ACHN (cell line): ENCODE results near the gene IL27RA.
"Not testable (repeated sequence)": the region's sequence is repeated elsewhere in the genome, so short reads cannot be mapped to it uniquely, and the experiment has no call there.

Experiments
- DNase-seq: peaks from one replicate; pipeline ENCODE4 v3.0.0-alpha.2; 2015
- in situ Hi-C: cut with HindIII; loops from 2 replicates; pipeline ENCODE4 v1.10.0; 2017; ENCODE audit warnings: low sequenced_read_pairs, low pct_ligation_motif_present, low pct_unique_long_range_greater_than_20kb

Gene IL27RA

DNA sequence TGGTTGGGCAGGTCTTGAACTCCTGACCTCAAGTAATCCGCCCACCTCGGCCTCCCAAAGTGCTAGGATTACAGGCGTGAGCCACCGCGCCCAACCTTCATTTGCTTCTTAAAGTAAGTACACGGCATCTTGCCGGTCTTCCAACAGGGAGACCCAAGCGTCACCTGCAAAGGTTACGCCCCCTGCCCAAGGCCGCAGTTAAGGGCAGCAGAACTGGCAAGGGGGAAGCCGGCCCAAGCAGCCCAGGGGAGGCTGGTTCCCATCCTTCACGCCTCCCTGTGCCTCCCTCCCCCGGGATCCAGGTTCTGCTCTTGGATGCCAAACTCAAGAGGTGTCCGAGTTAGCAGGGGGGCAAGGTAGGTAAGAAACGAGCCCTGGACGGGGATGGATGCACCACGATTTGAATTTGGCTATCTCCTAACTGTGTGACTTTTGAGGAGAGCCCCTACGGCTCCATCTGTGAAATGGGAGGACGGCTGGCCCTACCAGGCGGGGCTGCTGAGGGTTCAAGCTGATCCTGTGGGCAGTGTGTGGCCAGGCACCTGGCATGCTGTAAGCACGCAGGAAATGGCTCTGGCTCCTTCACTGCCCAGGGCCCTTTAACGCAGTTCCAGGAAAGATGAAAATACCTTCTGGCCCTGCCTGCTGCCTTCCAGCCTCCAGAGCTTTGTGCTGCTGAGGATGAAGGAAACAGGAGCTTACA is 34.5 kb upstream of the IL27RA start:
- in situ Hi-C loops, result no loop called here
- DNase-seq, result no peak

DNA sequence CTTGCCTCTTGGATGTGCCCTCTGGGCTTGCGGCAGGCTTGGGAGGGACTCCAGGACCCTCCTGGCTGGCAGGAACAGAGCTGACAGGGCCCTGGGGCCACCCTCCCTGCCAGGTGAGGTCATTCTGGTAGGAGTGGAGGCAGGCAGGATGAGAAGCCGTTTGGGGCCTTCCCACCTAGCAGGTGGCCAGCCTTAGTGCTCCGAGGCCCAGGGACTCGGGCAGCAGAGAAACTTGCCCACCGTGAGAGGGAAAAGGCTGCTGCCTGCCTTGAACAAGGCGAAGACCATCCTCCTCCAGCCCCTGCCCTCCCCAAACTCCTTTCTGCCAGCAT is 34.0 kb upstream of the IL27RA start:
- DNase-seq, result no peak
- in situ Hi-C loops, result no loop called here

GRCh38 chr19:13998426-13998825 is 33.1 kb upstream of the IL27RA start:
- in situ Hi-C loops, result no loop called here
- no peak for DNase-seq

- in situ Hi-C loops, result no loop called here
- no peak for DNase-seq
Measured at GRCh38 chr19:13999085-13999484, 32.5 kb upstream of the IL27RA start.

DNA sequence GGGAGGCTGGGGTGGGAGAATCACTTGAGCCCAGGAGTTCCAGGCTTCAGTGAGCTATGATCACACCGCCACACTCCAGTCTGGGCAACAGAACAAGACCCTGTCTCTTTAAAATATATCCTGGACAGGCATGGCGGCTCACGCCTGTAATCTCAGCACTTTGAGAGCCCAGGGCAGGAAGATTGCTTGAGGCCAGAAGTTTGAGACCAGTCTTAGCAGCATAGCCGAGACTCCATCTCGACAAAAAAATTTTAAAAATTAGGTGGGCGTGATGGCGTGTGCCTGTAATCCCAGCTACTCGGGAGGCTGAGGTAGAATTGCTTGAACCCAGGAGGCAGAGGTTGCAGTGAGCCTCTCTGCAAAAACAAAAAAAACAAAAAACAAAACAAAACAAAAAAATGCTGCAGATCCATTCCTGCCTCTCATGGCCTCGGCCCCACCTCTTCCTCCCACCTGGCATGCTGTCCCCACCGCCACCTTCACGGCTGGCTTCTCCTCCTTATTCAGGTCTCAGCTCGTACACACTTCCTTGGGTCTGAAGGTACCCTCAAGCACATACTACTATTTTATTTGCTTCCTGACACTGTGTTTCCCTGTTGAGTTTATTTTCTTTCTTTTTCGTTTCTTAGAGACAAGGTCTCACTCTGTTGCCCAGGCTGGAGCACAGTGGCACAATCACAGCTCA is 30.7 kb upstream of the IL27RA start:
- DNase-seq, result no peak
- in situ Hi-C loops, result no loop called here

GRCh38 chr19:14002571-14003250 is 28.9 kb upstream of the IL27RA start:
- in situ Hi-C loops, result no loop called here
- DNase-seq, result no peak

DNA sequence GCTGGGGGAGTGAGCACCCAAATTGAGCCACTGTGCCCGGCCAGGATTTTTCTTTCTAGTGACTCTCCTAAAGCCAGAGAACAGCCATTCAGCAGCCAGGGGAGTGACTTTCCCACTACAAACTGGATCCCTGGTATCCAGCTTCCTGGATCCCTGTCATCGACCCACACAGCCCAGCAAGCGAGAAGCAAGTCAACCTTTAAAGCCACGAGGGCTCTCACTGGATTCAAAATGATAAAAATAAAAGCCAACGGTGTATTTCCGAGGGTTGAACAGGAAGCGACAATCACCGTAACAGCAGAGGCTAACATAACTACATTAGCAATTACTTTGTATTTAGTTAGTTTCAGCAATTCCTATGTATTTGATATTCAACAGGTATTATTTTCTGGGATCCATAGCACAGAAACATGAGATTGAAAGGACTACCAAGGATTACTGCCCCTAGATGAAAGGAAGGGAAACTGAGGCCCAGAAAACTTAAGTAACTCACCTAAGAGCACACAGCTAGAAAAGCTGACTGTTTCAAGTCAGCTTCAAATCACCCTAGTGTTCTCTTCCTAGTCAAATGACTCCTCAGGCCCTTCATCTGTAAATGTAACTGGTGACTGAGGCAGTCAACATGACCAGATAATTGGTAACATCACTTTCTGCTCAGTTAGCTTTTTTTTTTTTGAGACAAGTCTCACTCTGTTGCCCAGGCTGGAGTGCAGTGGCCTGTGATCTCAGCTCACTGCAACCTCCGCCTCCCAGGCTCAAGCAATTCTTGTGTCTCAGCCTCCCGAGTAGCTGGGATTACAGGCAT is 28.1 kb upstream of the IL27RA start:
- in situ Hi-C loops, result no loop called here

GRCh38 chr19:14004619-14005348 is 26.8 kb upstream of the IL27RA start:
- in situ Hi-C loops, result no loop called here
- DNase-seq, result no peak

More for the DNA sequence above, 28.1 kb upstream of the IL27RA start:
- no peak for DNase-seq

- in situ Hi-C loops, result no loop called here
- peak; percentile 79 for DNase-seq
Measured at GRCh38 chr19:14005349-14006084, 26.0 kb upstream of the IL27RA start.

DNA sequence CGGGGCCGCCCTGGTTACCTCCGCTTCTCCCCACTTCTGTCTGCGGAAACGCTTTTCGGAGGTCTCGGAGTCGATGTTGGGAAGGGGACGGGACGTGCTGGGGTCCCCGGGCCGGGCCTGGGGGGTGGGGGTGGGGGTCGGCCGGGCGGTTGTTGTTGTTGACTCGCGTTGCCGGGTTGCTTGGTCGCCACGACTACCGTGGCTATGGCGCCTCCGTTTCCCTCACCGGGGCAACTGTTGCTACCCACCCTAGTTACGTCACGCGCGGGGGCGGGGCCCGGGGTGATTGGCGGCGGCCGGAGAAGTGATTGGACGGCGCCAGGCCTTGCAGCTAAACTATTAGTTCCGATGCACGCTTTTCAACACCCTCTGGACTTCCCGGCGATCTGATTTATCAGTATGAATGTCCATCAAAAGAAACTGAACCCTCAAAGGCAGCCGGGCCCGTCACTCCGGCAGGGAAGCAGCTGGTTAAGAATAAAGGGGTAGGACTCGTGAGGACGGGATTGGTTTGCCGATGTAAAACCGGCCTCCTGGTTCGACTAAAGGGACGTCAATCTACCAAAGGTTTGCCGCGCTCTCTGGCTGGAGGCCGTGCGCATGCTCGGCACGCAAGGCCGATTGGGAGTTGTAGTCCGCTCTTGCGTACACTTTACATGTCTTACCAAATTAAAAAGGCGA is 25.3 kb upstream of the IL27RA start, which contains the start of gene RFX1:
RFX1 (minus strand) TSS at position 236 of the 681 bp plus-strand sequence. CDS start 12,477 bp downstream, outside the sequence.
- DNase-seq, result peak; percentile 98
- in situ Hi-C loops, result no loop called here

GRCh38 chr19:14006766-14007562 is 24.6 kb upstream of the IL27RA start:
- no peak for DNase-seq
- in situ Hi-C loops, result no loop called here

- in situ Hi-C loops, result no loop called here
- DNase-seq, result no peak
Measured at GRCh38 chr19:14012378-14012915, 19.1 kb upstream of the IL27RA start.

DNA sequence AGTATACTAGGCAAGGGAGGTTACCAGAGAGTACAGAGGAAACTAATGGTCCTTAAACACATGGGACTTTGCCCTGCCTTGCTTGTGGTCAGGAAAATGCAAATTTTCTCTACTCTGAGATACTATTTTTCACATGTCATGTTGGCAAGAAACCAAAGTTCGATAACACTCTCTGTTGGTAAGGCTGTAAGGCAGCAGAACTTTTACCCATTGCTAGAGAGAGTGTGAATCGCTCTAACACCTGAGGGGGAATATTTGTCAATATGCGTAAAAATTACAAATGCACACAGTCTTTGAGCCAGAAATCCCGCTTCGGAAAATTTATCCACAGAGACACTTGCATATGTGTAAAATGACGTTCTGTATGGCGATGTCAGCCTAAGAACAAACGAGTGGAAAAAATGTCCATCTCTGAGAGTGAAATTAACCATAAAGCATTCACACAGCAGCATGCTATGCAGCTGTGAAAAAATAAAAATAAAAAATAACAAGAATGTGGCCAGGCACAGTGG is 16.0 kb upstream of the IL27RA start:
- in situ Hi-C loops, result no loop called here
- DNase-seq, result no peak

GRCh38 chr19:14019100-14019499 is 12.5 kb upstream of the IL27RA start:
- DNase-seq, result no peak
- in situ Hi-C loops, result no loop called here

GRCh38 chr19:14019739-14020138 is 11.8 kb upstream of the IL27RA start:
- DNase-seq, in situ Hi-C loops: not testable (repeated sequence)

GRCh38 chr19:14021474-14021873 is 10.1 kb upstream of the IL27RA start:
- DNase-seq, result no peak
- in situ Hi-C loops, result no loop called here
